Stomach (tissue), 9 donors: ENCODE results near the gene GARS1. TPM values are rescaled to one million over a fixed set of nuclear protein-coding genes. Genes with fewer than 3 reads are reported as not detected.

ENCODE experiments used
- DNase-seq, 2 donors: peaks; one replicate each; pipeline versions ENCODE4 v3.0.0 to v3.0.0-alpha.2; 2013 to 2019
- H3K27ac ChIP-seq, 5 donors: fragments of 200-600 bp in 4 of 5; sonication (generic) in 4 of 5; one replicate each; pipeline ENCODE4 v1.5.1; 2013 to 2019; ENCODE audit warnings: mild to moderate bottlenecking in 1 of 5, moderate library complexity in 1 of 5
- H3K27me3 ChIP-seq, 3 donors: fragments of 200-600 bp; sonication (generic); one replicate each; pipeline ENCODE4 v1.5.1; 2017 to 2019; ENCODE audit warnings: mixed run types in 1 of 3
- H3K36me3 ChIP-seq, 4 donors: fragments of 200-600 bp; sonication (generic); 1 replicate in 3 of 4; 2 replicates in 1 of 4; pipeline ENCODE4 v1.5.1; 2016 to 2019
- H3K4me1 ChIP-seq, 4 donors: fragments of 200-600 bp; sonication (generic); one replicate each; pipeline ENCODE4 v1.5.1; 2016 to 2019
- H3K4me3 ChIP-seq, 4 donors: fragments of 200-600 bp; sonication (generic) in 3 of 4; one replicate each; pipeline ENCODE4 v1.5.1; 2016 to 2019; ENCODE audit warnings: mild to moderate bottlenecking in 1 of 4
- H3K9me3 ChIP-seq, 4 donors: fragments of 200-600 bp; sonication (generic); one replicate each; pipeline ENCODE4 v1.5.1; 2016 to 2019
- CTCF ChIP-seq, 7 experiments: fragments of 450-650 bp in 4 of 7; fragments of 200-600 bp in 3 of 7; sonication (generic) in 3 of 7; IDR thresholded peaks; one replicate each; pipeline ENCODE4 v1.5.1; 2016 to 2019; ENCODE audit warnings: antibody characterized with exemption in 7 of 7, control low read depth in 2 of 7, mild to moderate bottlenecking in 1 of 7
- EP300 ChIP-seq: sonication (generic); formaldehyde crosslinking; IDR thresholded peaks from one replicate; pipeline ENCODE4 v1.6.1; 2017; ENCODE audit warnings: antibody characterized with exemption
- POLR2A ChIP-seq, 4 donors: fragments of 450-650 bp; IDR thresholded peaks; one replicate each; pipeline ENCODE4 v1.6.1; 2016; ENCODE audit warnings: antibody characterized with exemption in 4 of 4, control low read depth in 2 of 4, mild to moderate bottlenecking in 1 of 4, moderate library complexity in 1 of 4
- POLR2AphosphoS5 ChIP-seq, 3 donors: sonication (generic); formaldehyde crosslinking; IDR thresholded peaks; one replicate each; pipeline ENCODE4 v1.6.1; 2016; ENCODE audit warnings: antibody characterized with exemption in 3 of 3
- WGBS, 5 donors: extraction: QIAGEN DNeasy Blood & Tissue Kit in 3 of 5; methylation state at CpG; one replicate each; pipeline versions ENCODE4 v1.1.5 to v1.1.7; 2013 to 2018; 5-methylcytosine and 5-hydroxymethylcytosine counted together
- intact Hi-C: fragments of 100-400 bp; cut with DNase I; formaldehyde crosslinking; loops from one replicate; pipeline ENCODE4 v1.15.1; 2023; ENCODE audit warnings: low total_unique reads
- polyA plus RNA-seq, 3 donors: library from polyadenylated mRNA; stranded (reverse); fragments of 200-250 nt; gene quantifications; one replicate each; pipeline ENCODE4 v1.2.3, GENCODE V29; 2013
- total RNA-seq, 5 donors: library from RNA; depleted of rRNA; stranded (reverse); fragments of >200 nt; gene quantifications; one replicate each; pipeline versions ENCODE4 v1.1.0 to v1.2.3, GENCODE V29; 2014 to 2016
- donor health status: healthy with polysubstance abuse.
- donor health status: Bipolar disorder and iron deficiency.
- donor health status: healthy.

GARS1 gene
- total and polyA plus RNA-seq, 8 donors, result 37.5 to 124 (median 74.8) TPM

GRCh38 chr7:30562909-30563308 is 31.8 kb upstream of the GARS1 start:
- Histone ChIP-seq H3K4me3 (no peak overlapping the region), H3K4me1 (peaks cover 0 to 19% (median 7%) of the 10 kb centered on the region in 4 donors), H3K9me3 (no peaks in the 10 kb centered on the region), H3K36me3 (peaks cover 3 to 77% (median 69%) of the 10 kb centered on the region in 4 donors), H3K27ac (peak overlapping the region in 1 of 5 donors; percentile 2), H3K27me3 (no peaks in the 10 kb centered on the region)
- intact Hi-C loops, result no loop called here
- WGBS, 5 donors, result 78 to 91% (median 89%) methylated on average over 8 of the region's 8 CpGs
- DNase-seq, result peak in 1 of 2 donors; percentile 20
- TF ChIP-seq EP300 (no peak), POLR2A (IDR thresholded peaks at IDR 0.05) (no peak), POLR2AphosphoS5 (IDR thresholded peaks at IDR 0.05) (no peak), CTCF (IDR thresholded peaks at IDR 0.05) (no peak)

- 87 to 94% (median 92%) methylated on average over 17 to 18 of the region's 18 CpGs for WGBS, 5 donors
- DNase-seq, result no peak
- Histone ChIP-seq H3K4me3 (no peak overlapping the region), H3K36me3 (peaks cover 7 to 77% (median 74%) of the 10 kb centered on the region in 4 donors), H3K9me3 (no peaks in the 10 kb centered on the region), H3K27me3 (no peaks in the 10 kb centered on the region), H3K27ac (peak overlapping the region in 1 of 5 donors; percentile 2), H3K4me1 (peaks cover 0 to 19% (median 7%) of the 10 kb centered on the region in 4 donors)
- TF ChIP-seq CTCF (IDR thresholded peaks at IDR 0.05), result no peak
- TF ChIP-seq POLR2AphosphoS5 (IDR thresholded peaks at IDR 0.05), result no peak
- TF ChIP-seq POLR2A (IDR thresholded peaks at IDR 0.05), result no peak
- TF ChIP-seq EP300, result no peak
- intact Hi-C loops, result no loop called here
Measured at GRCh38 chr7:30563326-30563942, 31.2 kb upstream of the GARS1 start.

GRCh38 chr7:30564243-30564892 is 30.3 kb upstream of the GARS1 start:
- intact Hi-C loops, result no loop called here
- Histone ChIP-seq H3K4me3 (no peak overlapping the region), H3K27me3 (no peaks in the 10 kb centered on the region), H3K4me1 (peaks cover 0 to 19% (median 7%) of the 10 kb centered on the region in 4 donors), H3K9me3 (no peaks in the 10 kb centered on the region), H3K36me3 (peaks cover 7 to 76% (median 74%) of the 10 kb centered on the region in 4 donors), H3K27ac (no peak overlapping the region)
- peak; percentile 87 to 95 for DNase-seq
- TF ChIP-seq POLR2A (IDR thresholded peaks at IDR 0.05), result no peak
- TF ChIP-seq EP300, result no peak
- TF ChIP-seq POLR2AphosphoS5 (IDR thresholded peaks at IDR 0.05), result peak in 1 of 3 donors; percentile 64
- peak in 5 of 7 experiments; percentile 66 to 91 (median 85) for TF ChIP-seq CTCF (IDR thresholded peaks at IDR 0.05)
- 32 to 38% (median 36%) methylated on average over 7 of the region's 7 CpGs for WGBS, 5 donors

- H3K4me3 ChIP-seq, result no peak overlapping the region
- no peak for TF ChIP-seq POLR2AphosphoS5 (IDR thresholded peaks at IDR 0.05)
- no peak for TF ChIP-seq CTCF (IDR thresholded peaks at IDR 0.05)
- TF ChIP-seq EP300, result no peak
- TF ChIP-seq POLR2A (IDR thresholded peaks at IDR 0.05), result no peak
- H3K27ac ChIP-seq, result no peak overlapping the region
- peaks cover 0 to 19% (median 7%) of the 10 kb centered on the region in 4 donors for H3K4me1 ChIP-seq
- intact Hi-C loops, result no loop called here
- no peak for DNase-seq
- peaks cover 0 to 6% (median 2%) of the 10 kb centered on the region in 4 donors for H3K9me3 ChIP-seq
- WGBS, 5 donors, result 89 to 95% (median 92%) methylated on average over 2 of the region's 2 CpGs
- H3K36me3 ChIP-seq, result peaks cover 7 to 69% (median 67%) of the 10 kb centered on the region in 4 donors
- no peaks in the 10 kb centered on the region for H3K27me3 ChIP-seq
Measured at GRCh38 chr7:30566596-30566995, 28.1 kb upstream of the GARS1 start.
